Lung (tissue), 12 donors: ENCODE data around the gene GNAI2. TPM values are rescaled to one million over a fixed set of nuclear protein-coding genes. Genes with fewer than 3 reads are reported as not detected.
A peak's percentile ranks its signal among the peaks of the same experiment; 100 is the strongest.

Source experiments
- ATAC-seq: fragments of 200-7000 bp; cut with Tn5 transposase; one replicate; pipeline ENCODE4 v1.9.1; 2020; ENCODE audit warnings: moderate number of reproducible peaks; ENCODE audit not compliant: insufficient read depth, low FRiP score
- DNase-seq, 3 donors: peaks; one replicate each; pipeline ENCODE4 v3.0.0-alpha.2; 2013 to 2017
- H3K27ac ChIP-seq, 2 donors: one replicate each; pipeline ENCODE4 v1.5.1; 2013; ENCODE audit warnings: mild to moderate bottlenecking in 2 of 2, moderate library complexity in 2 of 2, control low read depth in 1 of 2, inconsistent platforms in 1 of 2, low read depth in 1 of 2, low read length in 1 of 2
- H3K27me3 ChIP-seq, 3 donors: one replicate each; pipeline ENCODE4 v1.5.1; 2013; ENCODE audit warnings: low read length in 2 of 3; ENCODE audit not compliant: control insufficient read depth in 3 of 3, insufficient read depth in 3 of 3
- H3K36me3 ChIP-seq, 4 donors: one replicate each; pipeline ENCODE4 v1.5.1; 2013; ENCODE audit warnings: low read length in 4 of 4, mild to moderate bottlenecking in 1 of 4, moderate library complexity in 1 of 4; ENCODE audit not compliant: control insufficient read depth in 4 of 4, insufficient read depth in 4 of 4
- H3K4me1 ChIP-seq, 5 donors: one replicate each; pipeline ENCODE4 v1.5.1; 2013; ENCODE audit warnings: low read length in 5 of 5, mild to moderate bottlenecking in 2 of 5, moderate library complexity in 1 of 5; ENCODE audit not compliant: control insufficient read depth in 5 of 5, insufficient read depth in 5 of 5
- H3K4me3 ChIP-seq: one replicate; pipeline ENCODE4 v1.5.1; 2013; ENCODE audit warnings: mild to moderate bottlenecking, control low read depth, moderate library complexity
- H3K9ac ChIP-seq, 2 donors: one replicate each; pipeline ENCODE4 v1.5.1; 2013; ENCODE audit warnings: low read length in 2 of 2, control low read depth in 1 of 2; ENCODE audit not compliant: insufficient read depth in 1 of 2
- H3K9me3 ChIP-seq, 4 donors: one replicate each; pipeline ENCODE4 v1.5.1; 2013; ENCODE audit warnings: low read length in 3 of 4, mild to moderate bottlenecking in 1 of 4, moderate library complexity in 1 of 4; ENCODE audit not compliant: control insufficient read depth in 4 of 4, insufficient read depth in 3 of 4
- CTCF ChIP-seq: IDR thresholded peaks from 2 replicates; pipeline ENCODE4 v1.5.1; 2012; ENCODE audit warnings: mild to moderate bottlenecking; ENCODE audit errors: control extremely low read depth, extremely low read depth
- WGBS, 2 donors: extraction: QIAGEN DNeasy Blood & Tissue Kit; methylation state at CpG; one replicate each; pipeline ENCODE4 v1.1.7; 2013; 5-methylcytosine and 5-hydroxymethylcytosine counted together
- polyA plus RNA-seq, 2 donors: library from polyadenylated mRNA; stranded (reverse); fragments of 200-250 nt; gene quantifications; one replicate each; pipeline ENCODE4 v1.2.1, GENCODE V29; 2013
- total RNA-seq, 2 donors: library from RNA; depleted of rRNA in 1 of 2; stranded (reverse); fragments of >200 nt in 1 of 2; gene quantifications; one replicate each; pipeline ENCODE4 v1.2.1, GENCODE V29; 2014 to 2021
- donor health status: control.
- donor health status: control.
- donor health status: Bipolar disorder and iron deficiency.
- donor health status: healthy.
- donor health status: DM: yes; HTN: yes; CAD: no.

The GNAI2 gene
- total and polyA plus RNA-seq, 4 donors: 217 to 364 (median 278) TPM

GRCh38 chr3:50203113-50203808 is 32.7 kb upstream of the GNAI2 start:
- no peak for TF ChIP-seq CTCF
- H3K9ac ChIP-seq: no peak overlapping the region
- H3K27me3 ChIP-seq: peaks cover 0 to 3% (median 2%) of the 10 kb centered on the region in 3 donors
- H3K4me3 ChIP-seq: no peak overlapping the region
- 85 to 91% methylated on average over 9 of the region's 9 CpGs for WGBS, 2 donors
- H3K36me3 ChIP-seq: no peaks in the 10 kb centered on the region
- peaks cover 0 to 13% (median 8%) of the 10 kb centered on the region in 5 donors for H3K4me1 ChIP-seq
- no peak for DNase-seq
- no peaks in the 10 kb centered on the region for H3K9me3 ChIP-seq
- no peak overlapping the region for H3K27ac ChIP-seq
- ATAC-seq: no peak

GRCh38 chr3:50203809-50204803 is 31.9 kb upstream of the GNAI2 start:
- no peak for DNase-seq
- no peaks in the 10 kb centered on the region for H3K36me3 ChIP-seq
- no peak overlapping the region for H3K27ac ChIP-seq
- H3K9me3 ChIP-seq: no peaks in the 10 kb centered on the region
- no peak for TF ChIP-seq CTCF
- peaks cover 0 to 3% (median 2%) of the 10 kb centered on the region in 3 donors for H3K27me3 ChIP-seq
- WGBS, 2 donors: 66 to 80% methylated on average over 12 of the region's 12 CpGs
- ATAC-seq: no peak
- H3K4me3 ChIP-seq: no peak overlapping the region
- H3K9ac ChIP-seq: no peak overlapping the region
- H3K4me1 ChIP-seq: peaks cover 0 to 19% (median 8%) of the 10 kb centered on the region in 5 donors

- peak within 1 kb of the TSS; percentile 24 for H3K4me3 ChIP-seq
- no peak for TF ChIP-seq CTCF
- peak within 1 kb of the TSS in 1 of 2 donors; percentile 58 for H3K9ac ChIP-seq
- ATAC-seq (no peak), DNase-seq (peak; percentile 65 to 79 (median 65))
- 3 to 4% methylated on average over 28 to 41 of the region's 41 CpGs for WGBS, 2 donors
- H3K27me3 ChIP-seq: peaks cover 0 to 3% (median 2%) of the 10 kb centered on the region in 3 donors
- H3K27ac ChIP-seq: peak within 1 kb of the TSS in 1 of 2 donors; percentile 43
- no peaks in the 10 kb centered on the region for H3K9me3 ChIP-seq
- no peaks in the 10 kb centered on the region for H3K36me3 ChIP-seq
- peaks cover 0 to 20% (median 8%) of the 10 kb centered on the region in 5 donors for H3K4me1 ChIP-seq
Measured at GRCh38 chr3:50204804-50205412, 31.1 kb upstream of the GNAI2 start, which contains the start of gene SLC38A3. SLC38A3 (plus strand) TSS chr3:50205271; CDS start chr3:50214200, 8,929 bp downstream.
